H1 (cell line): ENCODE results near the gene SPEF1. TPM values are rescaled to one million over a fixed set of nuclear protein-coding genes. Genes with fewer than 3 reads are reported as not detected.

ENCODE experiments used
- CTCF ChIA-PET: fragments of 300-600 bp; sonication (Branson Sonifier 250); formaldehyde crosslinking; loops from one replicate; lab custom pipeline; 2021; ENCODE audit not compliant: partially characterized antibody; lab: Charles Lee
- POLR2A ChIA-PET: fragments of 300-600 bp; sonication (Branson Sonifier 250); formaldehyde crosslinking; loops from one replicate; lab custom pipeline; 2021; ENCODE audit warnings: inconsistent platforms; ENCODE audit not compliant: partially characterized antibody; lab: Charles Lee
- DNase-seq, 2 experiments: peaks; one replicate each; pipeline versions ENCODE4 v3.0.0 to v3.0.0-alpha.2; 2010 to 2022; ENCODE audit warnings: low spot score in 2 of 2, low read depth in 1 of 2, mixed read lengths in 1 of 2
- FAIRE-seq: peaks from 2 replicates; lab custom pipeline; 2011; peaks lifted over from hg19 to GRCh38; lab: Jason Lieb, UNC
- H2AFZ ChIP-seq: 2 replicates; pipeline ENCODE4 v1.8.1; 2012; ENCODE audit warnings: low read length, inconsistent platforms
- H2AK5ac ChIP-seq: 2 replicates; pipeline ENCODE4 v1.6.1; 2013; ENCODE audit warnings: low read depth, low read length
- H2BK120ac ChIP-seq: replicated peaks from 2 replicates; pipeline ENCODE3; 2013; ENCODE audit warnings: low read depth, low read length, inconsistent platforms
- H2BK12ac ChIP-seq: 2 replicates; pipeline ENCODE4 v1.6.1; 2013; ENCODE audit warnings: low read depth, low read length
- H2BK15ac ChIP-seq: 2 replicates; pipeline ENCODE4 v1.6.1; 2013; ENCODE audit warnings: low read length
- H2BK20ac ChIP-seq: 2 replicates; pipeline ENCODE4 v1.6.1; 2013; ENCODE audit warnings: low read length
- H2BK5ac ChIP-seq: 2 replicates; pipeline ENCODE4 v1.6.1; 2013; ENCODE audit warnings: low read depth, low read length
- H3K14ac ChIP-seq: 2 replicates; pipeline ENCODE4 v1.6.1; 2013; ENCODE audit warnings: inconsistent platforms; ENCODE audit not compliant: insufficient read length
- H3K18ac ChIP-seq: 2 replicates; pipeline ENCODE4 v1.6.1; 2013; ENCODE audit warnings: low read length; ENCODE audit errors: extremely low read depth
- H3K23ac ChIP-seq: 2 replicates; pipeline ENCODE4 v1.6.1; 2013; ENCODE audit warnings: inconsistent platforms; ENCODE audit not compliant: insufficient read length
- H3K23me2 ChIP-seq: 2 replicates; pipeline ENCODE4 v1.6.1; 2013; ENCODE audit warnings: low read depth, low read length
- H3K27ac ChIP-seq: 2 replicates; pipeline ENCODE4 v1.6.1; 2011; ENCODE audit warnings: low read depth, low read length, inconsistent platforms
- H3K27me3 ChIP-seq, 4 experiments: replicated peaks in 1 of 4; 1 replicate in 1 of 4; 2 replicates in 3 of 4; pipeline versions ENCODE4 v1.6.1 to v1.8.1; 2011 to 2013; ENCODE audit warnings: low read length in 3 of 4, mild to moderate bottlenecking in 3 of 4, inconsistent platforms in 2 of 4, mixed read lengths in 2 of 4, moderate library complexity in 1 of 4; ENCODE audit not compliant: control insufficient read depth in 3 of 4, insufficient read depth in 3 of 4; ENCODE audit errors: extremely low read depth in 1 of 4
- H3K36me3 ChIP-seq, 4 experiments: 2 replicates each; pipeline versions ENCODE4 v1.6.1 to v1.8.1; 2011 to 2013; ENCODE audit warnings: mild to moderate bottlenecking in 4 of 4, low read length in 3 of 4, moderate library complexity in 2 of 4, control low read depth in 1 of 4, inconsistent platforms in 1 of 4; ENCODE audit not compliant: insufficient read depth in 4 of 4, control insufficient read depth in 2 of 4
- H3K4ac ChIP-seq: replicated peaks from 2 replicates; pipeline ENCODE3; 2013; ENCODE audit warnings: low read length, low read depth, mixed read lengths, inconsistent platforms; ENCODE audit not compliant: insufficient read length
- H3K4me1 ChIP-seq, 4 experiments: replicated peaks in 1 of 4; 1 replicate in 1 of 4; 2 replicates in 3 of 4; pipeline versions ENCODE4 v1.6.1 to v1.8.1; 2011 to 2013; ENCODE audit warnings: low read length in 3 of 4, inconsistent platforms in 2 of 4, mixed read lengths in 1 of 4; ENCODE audit not compliant: insufficient read depth in 4 of 4, control insufficient read depth in 3 of 4
- H3K4me2 ChIP-seq, 2 experiments: 2 replicates each; pipeline versions ENCODE4 v1.6.1 to v1.8.1; 2011 to 2013; ENCODE audit warnings: low read depth in 2 of 2, low read length in 2 of 2, control low read depth in 1 of 2, inconsistent platforms in 1 of 2, mild to moderate bottlenecking in 1 of 2; ENCODE audit not compliant: insufficient read depth in 1 of 2
- H3K4me3 ChIP-seq, 4 experiments: fragments of 200-600, 300-600 bp in 1 of 4; sonication (generic), shearing (Covaris generic), sonication (Bioruptor Twin) in 1 of 4; 2 replicates each; pipeline versions ENCODE4 v1.5.1 to v1.8.1; 2011 to 2016; ENCODE audit warnings: low read length in 4 of 4, low read depth in 3 of 4, control low read depth in 2 of 4, inconsistent platforms in 2 of 4, mild to moderate bottlenecking in 2 of 4, mixed read lengths in 1 of 4, moderate library complexity in 1 of 4; ENCODE audit not compliant: insufficient read depth in 2 of 4; ENCODE audit errors: extremely low read depth in 1 of 4
- H3K56ac ChIP-seq: replicated peaks from 2 replicates; pipeline ENCODE3; 2013; ENCODE audit warnings: low read depth, mild to moderate bottlenecking, mixed read lengths, low read length, inconsistent platforms; ENCODE audit not compliant: insufficient read length
- H3K79me1 ChIP-seq: 2 replicates; pipeline ENCODE4 v1.6.1; 2013; ENCODE audit warnings: low read depth, low read length, control low read depth
- H3K79me2 ChIP-seq, 2 experiments: 2 replicates each; pipeline versions ENCODE4 v1.6.1 to v1.8.1; 2012 to 2013; ENCODE audit warnings: low read length in 2 of 2, mild to moderate bottlenecking in 2 of 2, inconsistent platforms in 1 of 2; ENCODE audit not compliant: insufficient read depth in 2 of 2, control insufficient read depth in 1 of 2
- H3K9ac ChIP-seq, 4 experiments: replicated peaks in 1 of 4; 1 replicate in 1 of 4; 2 replicates in 3 of 4; pipeline versions ENCODE4 v1.6.1 to v1.8.1; 2011 to 2013; ENCODE audit warnings: low read depth in 3 of 4, low read length in 3 of 4, control low read depth in 2 of 4, mild to moderate bottlenecking in 2 of 4, moderate library complexity in 2 of 4, inconsistent platforms in 1 of 4; ENCODE audit errors: extremely low read depth in 1 of 4
- H3K9me3 ChIP-seq, 2 experiments: 2 replicates each; pipeline versions ENCODE4 v1.6.1 to v1.8.1; 2012 to 2013; ENCODE audit warnings: mild to moderate bottlenecking in 2 of 2, moderate library complexity in 2 of 2, control low read depth in 1 of 2, inconsistent platforms in 1 of 2, low read depth in 1 of 2, low read length in 1 of 2, mixed read lengths in 1 of 2; ENCODE audit not compliant: insufficient read depth in 2 of 2
- H4K20me1 ChIP-seq, 2 experiments: replicated peaks in 1 of 2; 2 replicates each; pipeline versions ENCODE3 to v1.8.1; 2011 to 2013; ENCODE audit warnings: inconsistent platforms in 2 of 2, low read length in 2 of 2, mild to moderate bottlenecking in 1 of 2; ENCODE audit not compliant: insufficient read depth in 2 of 2, control insufficient read depth in 1 of 2
- H4K5ac ChIP-seq: 2 replicates; pipeline ENCODE4 v1.6.1; 2013; ENCODE audit warnings: low read length, low read depth, mixed read lengths, inconsistent platforms; ENCODE audit not compliant: insufficient read length
- H4K8ac ChIP-seq: 2 replicates; pipeline ENCODE4 v1.8.0; 2013; ENCODE audit warnings: mild to moderate bottlenecking, moderate library complexity, low read length, inconsistent platforms; ENCODE audit not compliant: insufficient read depth; ENCODE audit errors: extremely low read depth
- H4K91ac ChIP-seq: replicated peaks from 2 replicates; pipeline ENCODE3; 2013; ENCODE audit warnings: low read length, mixed read lengths, inconsistent platforms; ENCODE audit not compliant: insufficient read length
- ASH2L ChIP-seq: fragments of 200-600, 300-600 bp; sonication (generic); IDR thresholded peaks from one replicate; pipeline ENCODE4 v1.7.1; 2017; ENCODE audit warnings: low read length
- ATF2 ChIP-seq: IDR thresholded peaks from 2 replicates; pipeline ENCODE4 v1.6.1; 2012; ENCODE audit warnings: low read length, inconsistent platforms
- CREB1 ChIP-seq: IDR thresholded peaks from 2 replicates; pipeline ENCODE4 v1.6.1; 2012; ENCODE audit warnings: inconsistent platforms
- JUND ChIP-seq: IDR thresholded peaks from 2 replicates; pipeline ENCODE4 v1.6.1; 2011; ENCODE audit warnings: mild to moderate bottlenecking, improper control_type of control experiment, low read length
- NANOG ChIP-seq: IDR thresholded peaks from 2 replicates; pipeline ENCODE4 v1.6.1; 2011; ENCODE audit warnings: low read length, low read depth, mild to moderate bottlenecking, inconsistent platforms; ENCODE audit not compliant: insufficient read depth, poor library complexity, severe bottlenecking
- NRF1 ChIP-seq: IDR thresholded peaks from 2 replicates; pipeline ENCODE4 v1.6.1; 2011; ENCODE audit warnings: mild to moderate bottlenecking, low read depth, low read length, improper control_type of control experiment
- RAD21 ChIP-seq, 2 experiments: IDR thresholded peaks in 1 of 2; conservative IDR thresholded peaks in 1 of 2; 2 replicates each; pipeline ENCODE4 v1.6.1; 2011; ENCODE audit warnings: low read depth in 2 of 2, low read length in 2 of 2, improper control_type of control experiment in 1 of 2, inconsistent platforms in 1 of 2, mild to moderate bottlenecking in 1 of 2, moderate library complexity in 1 of 2
- RNF2 ChIP-seq: fragments of 200-900, 300-1000 bp; sonication (generic); IDR thresholded peaks from 2 replicates; pipeline ENCODE4 v1.7.1; 2016; ENCODE audit warnings: borderline replicate concordance, low read depth, mild to moderate bottlenecking, antibody characterized with exemption, low read length; ENCODE audit not compliant: poor library complexity, severe bottlenecking; ENCODE audit errors: missing control alignments
- SIN3A ChIP-seq, 2 experiments: IDR thresholded peaks in 1 of 2; conservative IDR thresholded peaks in 1 of 2; 2 replicates each; pipeline ENCODE4 v1.6.1; 2011 to 2012; ENCODE audit warnings: low read length in 2 of 2, improper control_type of control experiment in 1 of 2, low read depth in 1 of 2, mild to moderate bottlenecking in 1 of 2
- SIX5 ChIP-seq: IDR thresholded peaks from 2 replicates; pipeline ENCODE4 v1.6.1; 2011; ENCODE audit warnings: mild to moderate bottlenecking, low read depth, low read length
- ZNF274 ChIP-seq: IDR thresholded peaks from 2 replicates; pipeline ENCODE4 v1.7.0; 2012; ENCODE audit warnings: low read length, borderline replicate concordance; ENCODE audit errors: extremely low read depth
- WGBS, 2 experiments: shearing (Covaris generic) in 1 of 2; methylation state at CpG; one replicate each; pipeline versions ENCODE4 v1.1.6 to v1.1.7; 2013 to 2015; ENCODE audit warnings: low lambda C conversion rate in 2 of 2, mixed read lengths in 2 of 2, inconsistent platforms in 1 of 2, low coverage in 1 of 2, missing lambda C conversion rate in 1 of 2; ENCODE audit not compliant: insufficient replicate concordance in 2 of 2, insufficient coverage in 1 of 2, insufficient read length in 1 of 2; ENCODE audit errors: extremely low coverage in 1 of 2, missing lambda C conversion rate in 1 of 2; 5-methylcytosine and 5-hydroxymethylcytosine counted together
- polyA plus RNA-seq, 7 experiments: library from polyadenylated mRNA; depleted of rRNA in 3 of 7; stranded (reverse) in 5 of 7; unstranded in 2 of 7; fragments of >200 nt in 5 of 7; fragments of 200-250 nt in 2 of 7; gene quantifications; 1 replicate in 5 of 7; 2 replicates in 1 of 7; 4 replicates in 1 of 7; pipeline versions ENCODE4 v1.2.1 to v1.2.3, GENCODE V29; 2011 to 2013; ENCODE audit warnings: missing spikeins in 2 of 7, mixed read lengths in 2 of 7
- total RNA-seq: library from RNA; stranded (reverse); fragmentation: NEBNext Ultra II Directional; extraction: Animal tissue kit (Norgen Biotek cat#: 25700); gene quantifications from 2 replicates; pipeline ENCODE4 v1.2.1, GENCODE V29; 2021

Gene SPEF1
- total and polyA plus RNA-seq, 2 of the 8 experiments (the other 6 are each of a cell fraction or from before 2014, with no cell fraction given) = 0.51 to 0.71 TPM

GRCh38 chr20:3782597-3782996 is 1.3 kb upstream of the SPEF1 start:
- peaks cover 0 to 23% (median 17%) of the 10 kb centered on the region in 4 experiments; a peak in 6 of 7 replicates for H3K27me3 ChIP-seq
- no peak for TF ChIP-seq RAD21 (IDR thresholded peaks at IDR 0.05 in 1 of 2, conservative IDR thresholded peaks at IDR 0.05 in 1 of 2; ENCODE audit: low read depth in 2 of 2, low read length in 2 of 2)
- no peak for TF ChIP-seq ASH2L
- TF ChIP-seq SIN3A (conservative IDR thresholded peaks at IDR 0.05 in 1 of 2, IDR thresholded peaks at IDR 0.05 in 1 of 2; ENCODE audit: low read depth in 1 of 2, low read length in 2 of 2) = no peak
- no peak for TF ChIP-seq JUND
- no peak for TF ChIP-seq NANOG
- TF ChIP-seq ATF2 = no peak
- no peak for TF ChIP-seq RNF2
- no peak for TF ChIP-seq SIX5
- TF ChIP-seq CREB1 = no peak
- no peak for TF ChIP-seq NRF1
- TF ChIP-seq ZNF274 = no peak

More at GRCh38 chr20:3782597-3782996, 1.3 kb upstream of the SPEF1 start:
- peaks cover 11% of the 10 kb centered on the region for H3K79me1 ChIP-seq
- H3K4me1 ChIP-seq = peaks cover 0 to 20% (median 11%) of the 10 kb centered on the region in 4 experiments; a peak in 6 of 7 replicates
- peaks cover 7 to 11% of the 10 kb centered on the region in 2 experiments for H4K20me1 ChIP-seq
- FAIRE-seq (no peak), DNase-seq (no peak)
- no peak overlapping the region for H2AK5ac ChIP-seq
- no peak overlapping the region for H2BK20ac ChIP-seq
- peaks cover 0 to 10% of the 10 kb centered on the region in 2 experiments; a peak in 1 of 4 replicates for H3K79me2 ChIP-seq
- no peak overlapping the region for H3K27ac ChIP-seq
- H3K14ac ChIP-seq = no peak overlapping the region
- no peak overlapping the region for H3K4me2 ChIP-seq
- CTCF ChIA-PET = interaction anchor here (0.6 to 9.5 kb wide), 9 partner anchors 9 to 818 kb away, joined by 3 to 128 read pairs (median 4); partner anchors contain the start of gene AP5S1
- H3K4ac ChIP-seq = no peak overlapping the region
- no peak overlapping the region for H3K9ac ChIP-seq
- peaks cover 0 to 5% (median 0%) of the 10 kb centered on the region in 4 experiments; a peak in 2 of 8 replicates for H3K36me3 ChIP-seq
- H4K91ac ChIP-seq = no peak overlapping the region
- no peak overlapping the region for H4K5ac ChIP-seq
- H2BK120ac ChIP-seq = no peak overlapping the region
- WGBS, 2 experiments = 73% methylated on average over 6 of the region's 6 CpGs; no CpG with 5 or more reads in 1 of the 2 experiments
- POLR2A ChIA-PET = no interaction called here
- no peak overlapping the region for H4K8ac ChIP-seq
- no peak overlapping the region for H3K23ac ChIP-seq
- no peak overlapping the region for H2BK15ac ChIP-seq
- H3K18ac ChIP-seq = no peak overlapping the region
- no peak overlapping the region for H3K4me3 ChIP-seq
- no peak overlapping the region for H2BK5ac ChIP-seq
- peaks cover 16% of the 10 kb centered on the region; the same call in 1 of the 2 replicates for H3K23me2 ChIP-seq
- H2AFZ ChIP-seq = no peak overlapping the region
- H2BK12ac ChIP-seq = no peak overlapping the region
- no peak overlapping the region for H3K56ac ChIP-seq
- H3K9me3 ChIP-seq = no peaks in the 10 kb centered on the region
